NCI-H510A treated with DMSO at 0.1 percent for 48 hours (cell line): ENCODE results near the gene FNIP1.
"Not testable (repeated sequence)": the region's sequence is repeated elsewhere in the genome, so short reads cannot be mapped to it uniquely, and the experiment has no call there.

Source experiments
- DNase-seq: peaks from one replicate; lab custom pipeline; 2025; lab: John Stamatoyannopoulos, UW

The FNIP1 gene

DNA sequence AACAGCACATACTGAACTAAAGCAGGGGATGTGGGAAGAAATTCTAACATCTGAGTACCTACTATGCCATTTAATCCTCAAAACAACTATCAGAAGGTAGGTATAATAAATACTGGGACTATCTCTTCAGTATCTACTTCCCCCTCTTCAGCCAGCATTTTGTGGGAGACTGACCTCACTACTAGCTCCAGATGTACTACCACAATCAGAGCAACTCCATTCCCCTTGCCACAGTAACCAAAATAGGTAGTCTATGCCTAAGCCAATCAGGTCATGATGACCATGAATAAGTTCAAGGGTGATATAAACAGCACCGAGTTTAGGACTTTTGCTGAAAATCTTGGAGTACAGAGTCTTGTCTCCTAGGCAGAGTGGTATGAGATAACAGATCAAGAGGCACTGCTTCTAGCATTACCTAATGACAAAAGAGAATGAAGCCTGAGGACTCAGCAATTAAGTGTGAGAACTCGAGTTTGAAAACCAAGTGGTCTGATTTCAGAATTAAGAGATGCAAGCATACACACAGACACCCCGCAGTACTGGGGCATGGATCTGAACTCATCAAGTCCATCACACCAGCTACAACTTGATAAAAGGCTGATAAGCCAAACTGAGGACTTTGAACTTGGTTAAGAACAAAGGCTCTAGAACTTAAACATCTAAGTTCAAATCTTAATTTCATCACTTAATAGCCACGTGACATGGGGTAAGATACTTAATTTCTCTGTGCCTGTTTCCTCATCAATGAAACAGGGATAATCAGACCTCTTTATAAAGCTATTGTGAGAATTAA is 9.7 kb downstream of the FNIP1 start:
- DNase-seq: no peak

- no peak for DNase-seq
Observed at GRCh38 chr5:131786036-131786435, 10.8 kb downstream of the FNIP1 start.

DNA sequence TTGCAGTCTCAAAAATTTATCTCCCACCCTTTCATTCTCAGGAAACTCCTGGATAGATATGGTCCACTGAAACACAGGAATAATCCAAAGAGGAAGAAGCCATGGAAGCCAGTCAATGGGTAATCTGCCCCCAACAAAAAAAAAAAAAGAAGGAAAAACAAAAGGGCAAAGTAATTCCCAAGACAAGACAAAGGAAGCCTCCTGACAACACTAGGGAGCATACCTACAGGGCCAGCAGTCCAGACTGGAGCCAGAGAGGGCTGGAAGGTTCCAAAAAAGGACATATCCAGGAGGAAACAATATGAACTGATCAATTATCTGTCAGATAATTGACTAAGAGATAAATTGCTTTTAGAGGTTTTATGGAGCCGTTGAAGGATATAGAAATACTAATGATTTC is 12.9 kb downstream of the FNIP1 start:
- no peak for DNase-seq

DNA sequence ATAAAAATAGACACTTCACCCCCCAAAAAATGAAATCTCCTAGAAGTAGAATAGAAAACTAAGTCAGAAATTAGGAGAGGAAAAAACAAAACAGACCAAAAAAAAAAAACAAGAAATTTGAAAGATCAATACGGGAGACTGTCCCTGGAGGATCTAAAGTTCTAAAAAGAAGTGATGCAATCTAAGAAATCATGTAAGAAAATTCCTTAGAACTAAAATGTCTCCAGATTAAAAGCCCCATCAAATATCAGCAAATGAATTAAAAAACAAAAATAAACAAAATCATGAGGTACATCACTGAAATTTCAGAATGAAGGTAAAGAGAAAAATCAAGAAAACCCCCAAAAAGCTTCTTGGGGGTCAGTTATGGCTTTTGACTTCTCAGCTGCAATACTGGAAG is 13.5 kb downstream of the FNIP1 start:
- no peak for DNase-seq

GRCh38 chr5:131782717-131783116 is 14.1 kb downstream of the FNIP1 start:
- no peak for DNase-seq

- DNase-seq: not testable (repeated sequence)
Observed at GRCh38 chr5:131778141-131778540, 18.7 kb downstream of the FNIP1 start.

DNA sequence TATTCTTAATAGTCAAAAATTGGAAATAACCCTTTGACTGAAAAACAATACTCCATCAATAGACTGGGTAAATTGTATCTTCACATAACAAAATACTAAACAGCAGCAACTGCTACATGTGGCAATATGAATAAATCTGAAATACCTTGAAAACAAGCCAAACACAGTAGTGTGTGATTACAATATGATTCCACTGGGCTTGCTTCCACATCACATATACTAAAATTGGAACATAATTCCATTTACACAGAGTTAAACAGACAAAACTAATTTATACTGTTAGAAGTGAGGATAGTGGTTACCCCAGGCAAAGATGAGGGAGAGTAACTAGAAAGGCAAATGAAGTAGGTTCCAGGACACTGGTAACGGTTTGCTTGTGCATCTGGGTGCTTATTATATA is 20.4 kb downstream of the FNIP1 start:
- DNase-seq: no peak

- peak; percentile 53 for DNase-seq
Observed at GRCh38 chr5:131774652-131775367, 22.0 kb downstream of the FNIP1 start.

- DNase-seq: no peak
Observed at GRCh38 chr5:131773805-131774204, 23.0 kb downstream of the FNIP1 start.

- DNase-seq: no peak
Observed at GRCh38 chr5:131771692-131772091, 25.1 kb downstream of the FNIP1 start.

DNA sequence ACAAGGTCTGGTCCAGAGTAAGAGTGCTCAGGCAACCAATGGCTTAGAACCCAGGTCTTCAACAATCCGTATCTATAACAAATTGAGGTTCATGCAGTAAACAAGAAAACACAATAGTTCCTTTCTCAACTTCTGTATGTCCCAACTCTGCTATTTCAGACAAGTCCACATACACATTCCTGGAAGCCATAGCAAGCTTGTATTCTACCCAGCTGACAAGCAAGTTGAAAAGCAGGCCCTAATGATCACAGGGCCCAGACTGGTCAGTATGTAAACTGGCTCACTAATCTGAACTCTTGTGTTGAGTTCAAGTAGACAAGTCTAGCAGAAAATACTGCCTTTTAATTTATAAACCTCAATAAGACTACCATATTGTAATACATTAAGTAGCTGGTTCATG is 26.9 kb downstream of the FNIP1 start:
- DNase-seq: no peak

DNA sequence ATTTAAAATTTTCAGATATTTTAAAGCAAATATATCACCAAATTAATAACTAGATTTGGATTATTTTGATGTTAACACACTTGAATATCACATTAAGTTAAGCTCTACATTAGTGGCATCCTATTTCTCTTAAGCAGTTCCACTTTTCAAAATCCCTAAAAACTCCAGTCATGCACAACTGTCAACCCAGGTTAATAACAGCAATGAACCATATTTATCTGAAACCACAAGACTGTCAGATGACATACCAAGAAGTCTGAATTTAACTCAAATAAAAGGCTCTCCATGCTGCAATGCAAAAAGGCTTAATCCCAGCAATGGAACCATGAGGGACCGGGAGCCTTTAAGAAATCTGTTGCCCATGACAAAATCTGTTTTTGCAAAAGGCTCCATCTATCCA is 27.5 kb downstream of the FNIP1 start:
- no peak for DNase-seq

GRCh38 chr5:131767891-131768290 is 28.9 kb downstream of the FNIP1 start:
- DNase-seq: no peak

DNA sequence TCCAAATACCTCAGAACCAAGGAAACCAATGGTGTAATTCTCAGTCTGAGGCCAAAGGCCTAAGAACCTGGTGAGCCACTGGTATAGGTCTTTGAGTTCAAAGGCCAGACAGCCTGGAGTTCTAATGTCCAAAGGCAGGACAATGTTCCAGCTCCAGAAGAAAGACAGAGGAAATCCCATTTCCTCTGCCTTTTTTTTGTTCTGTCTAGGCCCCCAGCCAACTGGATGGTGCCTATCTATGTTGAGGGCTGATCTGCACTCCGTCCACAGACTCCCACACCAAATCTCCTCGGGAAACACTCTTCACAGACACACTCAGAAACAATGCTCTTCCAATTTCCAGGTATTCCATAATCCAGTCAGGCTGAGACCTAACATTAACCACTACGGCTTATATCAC is 30.1 kb downstream of the FNIP1 start:
- no peak for DNase-seq

DNA sequence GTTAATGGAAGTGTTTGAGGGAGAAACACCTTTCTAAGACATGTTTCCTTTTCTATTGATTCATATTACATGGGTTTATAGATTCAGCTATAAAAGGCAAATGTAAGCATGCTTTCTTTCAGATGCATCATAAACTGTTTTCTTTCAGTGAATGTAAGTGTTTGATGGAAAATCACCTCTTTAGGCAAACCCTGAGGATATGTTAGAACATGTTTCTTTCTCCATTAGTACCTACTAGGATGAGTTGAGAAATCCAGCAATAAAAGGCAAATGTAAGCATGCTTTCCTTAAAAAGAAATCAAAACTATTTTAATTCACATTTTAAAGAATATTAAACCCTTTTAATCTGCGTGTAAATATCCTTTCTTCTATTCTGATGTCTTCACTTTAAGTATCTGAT is 31.6 kb downstream of the FNIP1 start:
- DNase-seq: no peak

- no peak for DNase-seq
Observed at GRCh38 chr5:131763968-131764367, 32.8 kb downstream of the FNIP1 start.

- DNase-seq: no peak
Observed at GRCh38 chr5:131760793-131761192, 36.0 kb downstream of the FNIP1 start.

- DNase-seq: no peak
Observed at GRCh38 chr5:131759704-131760103, 37.1 kb downstream of the FNIP1 start.

DNA sequence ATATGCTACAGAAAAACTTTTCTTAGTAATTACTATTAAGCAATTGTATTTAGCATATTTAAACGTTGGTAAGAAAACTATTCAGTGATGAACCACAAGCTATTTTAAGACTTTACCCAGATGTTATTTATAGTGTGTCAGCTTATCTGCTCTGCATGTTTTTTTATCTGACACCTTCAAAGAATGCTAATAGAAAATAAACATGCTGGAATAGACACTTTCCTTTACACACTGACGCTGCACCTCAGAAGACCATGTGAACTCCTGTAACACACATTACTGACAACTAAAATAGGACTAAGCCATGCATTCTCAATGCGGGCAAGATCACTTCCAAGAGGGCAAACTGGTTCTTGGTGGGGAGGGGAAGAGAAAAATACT is 38.3 kb downstream of the FNIP1 start:
- no peak for DNase-seq

DNA sequence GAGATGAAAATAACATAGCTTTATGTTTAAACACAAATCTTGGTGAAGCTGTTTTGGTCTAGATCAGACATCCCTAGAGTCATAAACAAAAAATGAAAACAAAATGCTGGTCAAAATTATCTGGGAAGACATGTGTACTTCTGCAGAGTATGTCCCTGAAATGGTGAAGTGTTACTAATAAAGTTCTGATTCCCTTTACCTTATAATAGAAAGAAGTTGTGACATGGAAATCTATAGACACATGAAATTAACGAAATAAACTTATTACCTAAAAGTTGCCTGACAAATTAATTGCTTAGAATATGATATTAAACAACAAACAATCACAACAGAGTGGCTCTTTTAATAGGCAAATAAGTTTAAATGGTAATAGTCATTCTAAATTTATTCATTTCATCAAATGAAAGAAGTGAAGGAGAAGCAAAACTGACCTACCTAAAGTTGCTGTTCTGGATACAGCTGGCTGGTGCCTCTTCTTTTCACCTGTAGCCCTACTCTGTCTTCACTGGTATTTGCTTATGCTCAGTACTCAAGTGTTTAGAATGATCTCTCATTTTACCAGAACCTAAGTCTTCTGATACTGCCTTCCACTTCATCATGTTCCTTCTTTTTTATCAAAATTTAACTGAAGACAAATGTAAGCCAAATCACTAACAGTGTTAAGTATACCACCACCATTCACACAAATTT is 38.8 kb downstream of the FNIP1 start:
- DNase-seq: peak; percentile 4

- no peak for DNase-seq
Observed at GRCh38 chr5:131756942-131757341, 39.9 kb downstream of the FNIP1 start.

DNA sequence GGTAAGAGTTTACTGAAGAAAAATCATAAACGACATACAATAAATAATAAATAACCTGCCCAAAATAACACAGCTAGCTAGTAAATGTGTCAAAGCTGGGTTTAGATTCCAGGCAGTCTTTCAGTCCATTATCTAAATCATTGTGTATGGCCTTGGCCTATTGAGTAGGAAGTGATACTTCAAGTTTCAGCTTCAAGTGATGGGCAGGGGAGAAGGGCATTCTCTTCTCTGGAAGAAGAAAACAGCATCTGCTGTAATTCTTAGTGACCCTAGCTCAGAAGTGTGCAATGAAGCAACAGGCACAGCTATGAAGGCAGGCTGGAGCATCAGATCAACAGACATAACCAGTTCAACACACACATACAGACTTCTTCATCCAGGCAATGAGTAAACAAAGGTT is 42.5 kb downstream of the FNIP1 start:
- DNase-seq: no peak

- DNase-seq: no peak
Observed at GRCh38 chr5:131751506-131751905, 45.3 kb downstream of the FNIP1 start.
